NOMO-1 treated with dmso at 0.1 percent for 144 hours (cell line): ENCODE data around the gene AHNAK.
A peak's percentile ranks its signal among the peaks of the same experiment; 100 is the strongest.
"Not testable (repeated sequence)": the region's sequence is repeated elsewhere in the genome, so short reads cannot be mapped to it uniquely, and the experiment has no call there.

Source experiments
- DNase-seq: peaks from one replicate; lab custom pipeline; 2025; ENCODE audit not compliant: unreplicated experiment; lab: John Stamatoyannopoulos, UW

AHNAK gene

DNA sequence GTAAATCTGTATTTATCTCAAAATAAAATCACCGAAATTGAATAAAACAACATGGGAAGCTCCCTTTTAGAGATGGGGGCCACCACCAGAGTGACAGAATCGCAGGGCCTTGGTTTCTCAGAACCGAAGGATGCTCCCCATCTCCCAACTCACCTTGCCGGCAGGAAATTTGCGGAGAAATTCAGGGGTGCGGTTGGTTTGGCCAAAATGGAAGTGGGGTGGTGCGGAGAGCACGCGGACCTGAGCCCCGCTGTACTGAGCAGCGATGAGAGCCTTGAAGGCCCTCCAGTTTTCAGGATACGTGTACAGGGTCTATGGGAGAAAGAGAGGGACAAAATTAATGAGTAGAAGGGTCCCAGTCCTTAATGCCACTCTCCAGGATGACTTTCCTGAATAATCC is 25.8 kb upstream of the AHNAK start:
- no peak for DNase-seq

DNA sequence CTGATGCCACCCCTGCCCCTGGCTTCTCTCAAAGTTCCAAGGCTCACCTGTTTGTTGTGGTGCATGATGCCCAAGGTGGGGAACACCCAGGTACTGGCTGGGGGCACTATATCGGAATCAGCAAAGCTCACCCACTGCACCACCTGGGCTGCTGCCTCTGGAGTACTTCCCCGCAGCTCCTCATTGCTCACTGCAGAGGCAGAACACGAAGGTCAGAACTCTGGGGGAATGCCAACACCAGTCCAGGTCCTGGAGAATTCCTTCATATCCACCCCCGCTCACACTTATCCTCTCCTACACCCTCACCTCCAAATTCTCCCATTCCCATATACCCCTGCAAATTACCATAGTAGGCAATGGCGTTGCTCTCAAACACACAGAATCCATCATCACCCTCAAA is 24.9 kb upstream of the AHNAK start:
- not testable (repeated sequence) for DNase-seq

DNA sequence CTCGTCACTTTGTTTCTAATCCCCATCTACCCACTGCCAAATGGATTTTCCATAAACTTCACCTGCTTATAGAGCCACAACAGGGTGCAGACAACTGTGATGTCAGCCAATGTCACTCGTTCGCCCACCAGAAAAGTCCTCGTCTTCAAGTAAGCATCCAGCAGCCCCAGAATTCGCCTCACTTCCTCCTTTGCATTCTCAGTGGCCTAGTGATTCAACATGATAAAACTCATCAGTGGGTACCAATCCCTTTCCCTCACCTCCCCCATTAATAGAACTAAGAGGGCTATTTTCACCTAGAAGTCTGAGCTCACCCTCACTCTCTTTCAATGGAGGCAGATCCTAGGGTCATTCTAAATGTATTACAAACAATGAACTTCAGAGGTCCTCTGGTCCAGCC is 24.3 kb upstream of the AHNAK start:
- DNase-seq, result not testable (repeated sequence)

DNA sequence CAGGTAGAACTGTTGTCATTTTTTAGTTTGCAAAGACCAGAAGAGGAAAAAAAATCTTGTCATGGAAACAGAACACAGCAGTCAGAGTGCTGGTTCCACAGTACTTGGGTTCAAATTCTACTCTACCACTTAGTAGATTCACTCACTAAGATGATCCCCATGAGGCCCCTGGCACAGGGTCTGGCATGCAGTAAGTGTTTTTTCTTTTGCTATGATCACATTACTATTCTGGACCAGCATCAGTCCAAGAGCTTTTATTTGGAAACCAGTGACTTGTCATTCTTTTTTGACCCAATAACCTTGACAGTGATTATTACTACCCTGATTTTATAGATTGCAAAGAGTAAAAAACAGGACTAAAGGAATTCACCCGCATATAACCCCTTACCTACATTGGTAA is 23.0 kb upstream of the AHNAK start:
- no peak for DNase-seq

DNA sequence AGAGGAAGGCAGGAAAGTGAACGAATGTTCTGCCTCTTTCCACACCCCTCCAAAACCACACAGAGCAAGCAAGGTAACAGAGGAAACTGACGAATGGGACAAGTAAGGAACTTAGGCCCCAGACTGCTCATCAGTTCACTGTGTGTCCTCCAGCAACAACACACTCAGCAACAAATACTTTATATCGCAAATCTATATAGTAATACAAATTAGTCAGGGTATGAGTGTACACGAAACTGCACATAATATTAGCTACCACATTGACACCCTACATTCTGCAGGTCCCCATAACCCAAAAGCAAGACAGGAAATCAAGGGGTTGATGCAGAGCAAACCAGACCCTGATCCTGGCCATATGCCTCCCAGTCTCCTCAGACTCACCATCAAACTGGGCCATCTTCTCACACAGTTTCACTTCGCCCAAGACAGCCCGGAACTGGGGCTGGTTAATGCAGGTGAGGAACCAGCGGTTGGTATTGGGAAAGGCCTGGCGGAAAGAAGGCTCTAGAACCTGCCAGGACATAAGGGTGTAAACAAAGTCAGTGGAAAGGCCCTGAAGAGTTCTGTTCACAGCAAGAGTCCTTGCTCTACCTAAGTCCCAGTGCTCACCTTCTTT is 20.5 kb upstream of the AHNAK start:
- DNase-seq, result no peak

DNA sequence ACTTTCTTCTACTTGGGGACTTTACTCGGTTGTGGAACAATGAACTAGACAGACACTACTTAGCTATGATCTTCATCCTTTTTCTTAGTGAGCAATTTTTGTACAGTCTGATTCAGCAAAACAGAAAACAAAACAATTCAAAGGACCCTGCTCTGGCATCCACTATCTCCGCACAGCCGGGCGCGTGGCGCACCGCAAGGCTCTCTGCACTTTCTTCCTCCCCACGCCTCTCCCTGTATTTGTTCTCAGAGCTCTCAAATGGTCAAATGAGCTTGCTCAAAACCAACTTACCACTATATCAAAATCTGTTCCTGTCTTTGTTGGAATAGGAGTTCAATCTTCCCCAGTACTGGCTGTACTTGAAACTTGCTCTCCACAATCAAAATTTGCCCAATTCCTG is 19.6 kb upstream of the AHNAK start:
- DNase-seq, result no peak

DNA sequence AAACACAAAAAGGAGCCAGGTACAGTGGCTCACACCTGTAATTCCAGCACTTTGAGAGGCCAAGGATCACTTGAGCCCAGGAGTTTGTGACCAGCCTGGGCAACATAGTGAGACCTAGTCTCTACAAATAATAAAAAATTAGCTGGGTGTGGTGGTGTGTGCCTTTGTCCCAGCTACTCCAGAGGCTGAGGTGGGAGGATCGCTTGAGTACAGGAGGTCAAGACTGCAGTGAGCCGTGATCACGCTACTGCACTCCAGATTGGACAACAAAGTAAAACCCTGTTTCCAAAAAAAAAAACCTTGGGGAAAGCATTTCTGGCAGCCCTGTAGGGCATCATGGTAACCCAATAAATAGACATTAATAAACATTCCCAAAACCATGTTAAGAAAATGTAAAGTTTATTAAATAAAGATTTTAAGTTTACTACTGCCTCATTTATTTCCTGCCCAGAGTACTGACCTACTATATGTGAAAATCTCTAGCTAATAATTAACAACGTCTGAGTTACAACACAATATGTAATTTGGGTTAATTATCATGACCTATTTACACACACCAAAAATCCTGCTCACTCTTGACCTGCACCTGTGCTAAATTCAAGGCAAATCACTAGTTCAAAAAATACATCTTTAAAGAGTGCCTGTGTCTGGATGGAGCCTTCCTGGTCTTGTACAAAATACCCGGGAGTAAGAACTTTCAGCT is 18.6 kb upstream of the AHNAK start:
- DNase-seq, result no peak

DNA sequence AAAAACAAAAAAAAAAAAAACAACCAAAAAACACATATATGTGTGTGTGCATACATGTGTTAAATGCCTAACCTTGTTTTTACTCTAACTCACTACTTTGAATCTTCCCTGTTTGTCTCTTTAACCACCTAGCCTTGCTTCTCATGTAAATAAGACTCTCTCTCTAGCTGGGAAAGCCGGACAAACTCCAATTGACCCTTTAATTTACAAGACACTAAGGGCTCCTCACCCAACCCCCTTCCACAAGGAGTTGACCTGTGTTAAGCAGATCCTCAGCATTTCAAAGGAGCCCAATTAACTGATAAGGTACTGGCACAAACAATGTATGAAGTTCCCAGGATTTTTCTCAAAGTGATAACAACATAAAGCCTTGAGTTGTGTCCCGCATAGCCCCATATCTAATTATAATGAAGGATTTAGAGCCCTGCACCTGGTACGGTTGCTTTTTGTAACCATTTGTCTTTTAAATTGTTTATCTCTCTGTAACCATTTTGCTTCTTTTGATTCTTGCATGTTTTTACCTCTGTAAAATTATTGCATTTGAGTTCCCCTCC is 15.1 kb upstream of the AHNAK start:
- not testable (repeated sequence) for DNase-seq

DNA sequence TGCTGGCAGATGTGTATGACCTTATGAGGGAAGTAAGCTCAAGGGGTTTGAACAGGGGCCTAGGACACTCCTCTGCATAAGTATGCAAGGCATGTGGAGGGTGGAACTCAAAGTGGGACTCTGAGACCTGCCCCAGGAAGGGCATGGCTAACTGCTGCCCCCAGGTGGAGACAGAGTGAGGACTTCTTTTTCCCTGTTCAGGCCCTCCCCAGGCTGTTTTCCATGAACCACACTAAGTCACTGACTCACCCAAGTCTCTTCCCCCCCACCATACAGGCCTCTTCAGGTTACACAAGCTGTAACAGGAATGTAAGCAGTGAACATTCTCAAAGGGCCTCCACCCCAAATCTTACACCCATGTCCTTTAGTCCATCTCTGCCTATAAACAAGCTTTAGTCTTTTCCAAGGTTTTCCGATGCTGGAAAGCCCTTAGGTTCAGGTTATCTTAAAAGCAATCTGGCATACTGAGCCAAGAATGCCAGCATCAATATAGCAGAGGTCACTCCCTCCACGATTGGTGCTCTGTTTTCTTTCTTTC is 14.0 kb upstream of the AHNAK start:
- peak; percentile 84 for DNase-seq

DNA sequence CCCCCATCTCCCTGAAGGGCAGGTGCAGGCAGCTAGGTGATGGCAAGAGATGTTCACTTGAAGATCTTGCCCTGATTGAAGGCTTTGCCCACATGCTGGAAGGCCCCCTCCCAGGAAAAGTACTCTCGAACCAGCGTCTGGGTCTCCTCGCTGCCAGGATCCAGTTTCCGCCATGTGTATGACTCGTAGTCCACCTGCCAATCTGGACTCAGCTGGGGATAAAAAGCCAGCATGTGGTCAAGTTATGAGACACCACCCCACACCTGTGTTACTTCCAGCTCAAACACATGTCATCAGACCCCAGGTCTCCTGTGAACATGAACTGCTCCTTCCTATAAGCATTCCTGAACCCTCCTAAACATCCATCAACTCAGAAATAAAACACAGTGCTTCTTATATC is 13.0 kb upstream of the AHNAK start:
- DNase-seq, result not testable (repeated sequence)

DNA sequence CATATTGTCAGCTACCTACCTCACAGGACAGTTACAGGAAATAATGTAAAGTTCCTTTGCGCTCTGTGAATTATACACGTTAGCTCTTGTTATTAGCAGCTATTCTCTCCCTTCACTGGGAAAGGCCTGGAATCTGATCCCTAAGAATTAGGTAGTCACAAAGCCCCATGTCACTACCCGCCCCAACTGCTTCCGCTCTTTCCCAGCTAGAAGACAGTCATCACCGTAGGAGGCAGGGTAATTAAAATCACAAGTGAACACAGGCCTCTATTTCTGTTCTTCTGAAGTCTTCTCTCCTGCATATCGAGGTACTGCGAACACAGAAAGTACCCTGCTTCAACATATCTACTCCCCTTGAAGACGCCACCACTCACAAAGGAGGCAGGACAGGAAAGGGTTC is 12.6 kb upstream of the AHNAK start:
- no peak for DNase-seq

DNA sequence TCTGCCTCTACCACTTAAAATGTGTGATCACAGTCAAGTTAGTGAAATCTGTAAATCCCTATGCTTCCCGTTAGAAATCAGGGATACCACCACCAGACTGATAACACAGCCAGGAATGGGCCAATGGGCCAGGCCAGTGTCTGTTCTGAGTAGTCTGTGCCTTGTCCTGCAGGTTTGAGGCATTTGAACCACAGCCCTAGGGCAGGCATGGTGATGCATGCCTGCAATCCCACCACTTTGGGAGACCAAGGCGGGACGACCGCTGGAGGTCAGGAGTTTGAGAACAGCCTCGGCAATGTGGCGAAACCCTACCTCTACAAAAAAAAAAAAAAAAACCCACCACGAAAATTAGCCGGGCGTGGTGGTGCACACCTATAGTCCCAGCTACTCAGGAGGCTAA is 12.1 kb upstream of the AHNAK start:
- DNase-seq, result no peak

DNA sequence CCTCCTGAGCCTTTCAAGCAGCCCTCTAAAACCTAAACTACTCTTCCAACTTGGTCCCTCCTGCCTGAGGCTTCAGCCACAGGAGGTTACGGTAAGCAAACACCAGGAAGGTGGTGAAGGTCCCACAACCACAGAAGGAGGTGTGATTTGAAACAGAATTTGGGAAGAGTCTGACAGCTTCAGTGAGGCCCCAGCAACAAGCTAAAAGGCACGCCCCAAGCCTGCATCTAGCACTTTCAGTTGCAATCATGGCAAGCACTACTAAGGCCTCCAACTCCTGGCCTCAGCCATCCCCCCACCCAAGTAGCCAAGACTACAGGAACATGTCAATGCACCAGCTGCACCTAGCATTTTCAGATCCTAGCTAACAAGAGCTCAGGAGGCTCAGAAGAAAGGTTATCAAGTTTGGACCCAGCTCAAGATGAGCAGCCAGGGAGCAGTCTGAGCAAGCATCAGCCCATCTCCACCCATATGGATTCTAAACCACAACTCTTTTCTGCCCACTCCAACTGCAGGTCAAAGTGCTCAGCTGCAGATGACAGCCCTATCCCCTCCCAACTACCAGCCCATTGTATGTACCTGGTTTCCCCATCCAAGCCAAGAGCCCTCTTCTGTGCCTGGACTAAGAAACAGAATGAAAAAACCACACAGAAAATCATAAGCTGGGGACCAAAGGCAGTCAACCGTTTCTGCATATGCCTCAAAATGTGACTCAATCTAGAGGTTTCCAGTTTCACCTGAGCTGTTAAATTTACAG is 10.4 kb upstream of the AHNAK start:
- DNase-seq, result peak; percentile 20

DNA sequence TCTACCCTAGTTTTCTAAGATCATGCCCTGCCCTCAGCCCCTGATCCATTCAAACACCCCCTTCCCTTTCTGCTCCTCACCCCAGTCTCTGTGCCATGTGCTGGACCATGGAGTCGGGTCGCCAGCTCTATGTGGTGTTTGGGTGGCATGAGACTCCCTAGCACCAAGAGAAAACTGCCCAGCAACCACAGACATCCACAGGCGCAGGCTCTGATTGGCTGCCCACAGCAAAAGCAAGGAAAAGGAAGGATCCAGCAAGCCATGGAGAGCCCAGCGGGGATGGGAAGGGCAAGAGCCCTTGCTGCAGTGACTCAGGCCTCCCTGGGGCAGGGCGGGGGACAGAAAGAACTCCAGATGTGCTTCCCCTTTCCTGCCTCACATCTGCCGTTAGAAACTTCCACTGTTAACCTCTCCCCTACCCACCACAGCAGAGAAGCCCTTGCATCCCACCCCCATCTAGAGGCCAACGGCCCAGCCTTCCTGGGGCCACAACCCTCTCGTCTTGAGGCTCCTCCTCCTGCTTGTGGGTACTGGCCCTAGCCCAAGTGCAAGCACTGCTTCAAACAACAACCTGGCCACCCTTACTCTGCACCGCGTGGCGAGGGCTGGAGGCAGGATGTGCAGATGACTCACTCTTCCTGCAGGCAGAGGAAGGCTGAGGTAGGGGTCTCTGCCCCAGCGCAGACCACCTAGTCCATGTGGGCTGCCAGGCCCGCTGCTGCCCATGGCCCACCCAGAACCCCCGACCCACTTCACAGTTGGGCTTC is 9.7 kb upstream of the AHNAK start:
- peak; percentile 96 for DNase-seq

DNA sequence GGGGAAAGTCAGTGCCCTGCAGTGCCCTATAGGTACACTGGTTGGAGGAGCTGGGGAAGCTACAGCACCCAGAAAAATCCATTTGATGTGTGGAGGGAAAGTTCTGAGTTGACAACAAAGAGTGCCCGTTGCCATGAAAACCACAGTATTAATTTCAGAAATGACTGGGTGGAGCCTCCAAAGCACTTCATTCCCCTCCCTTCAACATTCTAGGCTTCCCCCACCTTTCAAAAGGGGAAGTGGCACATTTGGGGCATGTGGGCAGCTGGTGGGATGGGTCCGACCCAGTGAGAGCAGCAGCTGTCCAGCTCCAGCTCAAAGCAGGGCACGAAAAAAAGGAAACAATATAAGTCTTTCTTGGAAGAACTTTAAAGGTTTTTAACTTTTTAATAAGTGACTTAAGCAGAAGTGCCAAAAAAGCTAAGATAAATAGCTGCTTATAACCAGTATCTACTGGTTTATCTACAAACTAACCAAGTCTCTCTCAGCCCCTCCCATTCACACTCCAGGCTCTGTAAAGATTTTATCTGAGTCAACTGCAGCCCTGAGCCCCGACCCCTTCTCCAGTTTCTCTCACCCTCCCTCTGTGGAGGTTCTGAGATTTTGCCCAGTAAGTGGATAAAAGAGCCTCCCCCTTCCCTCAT is 9.0 kb upstream of the AHNAK start:
- peak; percentile 86 for DNase-seq

DNA sequence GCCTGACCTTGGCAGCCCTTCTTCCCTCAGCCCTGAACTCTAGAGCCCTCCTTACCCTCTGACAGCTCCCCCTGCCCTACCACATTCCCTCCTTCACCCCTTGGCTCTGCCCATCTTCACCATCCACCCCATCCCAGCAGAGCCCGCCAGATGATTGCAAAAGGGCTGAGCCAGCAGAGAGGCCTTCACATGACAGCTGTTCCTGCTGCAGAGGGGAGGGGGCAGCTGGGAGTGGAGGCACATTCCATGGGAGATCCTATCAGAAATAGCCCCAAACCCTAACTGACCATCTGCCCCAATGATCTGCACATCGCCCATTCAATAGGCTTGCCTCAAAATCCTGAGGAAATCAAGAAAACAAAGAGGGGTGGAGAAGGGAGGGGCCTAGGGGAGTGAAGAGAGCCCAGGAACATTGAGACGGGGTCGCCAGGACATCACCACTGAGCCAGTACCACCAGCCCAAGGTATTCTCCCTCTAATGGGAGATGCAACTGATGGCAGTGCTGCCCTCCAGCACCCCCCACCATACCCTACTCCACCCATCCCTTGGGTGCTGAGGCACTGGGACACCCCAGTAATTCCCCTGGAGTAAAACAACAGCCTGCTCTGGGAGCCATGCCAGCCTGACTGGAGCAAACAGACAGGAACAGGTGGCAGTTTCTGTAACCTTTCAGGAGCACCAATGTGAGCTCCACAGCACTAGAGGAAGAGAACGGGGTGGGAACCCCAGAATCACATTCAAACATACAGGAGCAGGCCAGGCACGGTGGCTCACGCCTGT is 8.0 kb upstream of the AHNAK start:
- DNase-seq, result no peak

DNA sequence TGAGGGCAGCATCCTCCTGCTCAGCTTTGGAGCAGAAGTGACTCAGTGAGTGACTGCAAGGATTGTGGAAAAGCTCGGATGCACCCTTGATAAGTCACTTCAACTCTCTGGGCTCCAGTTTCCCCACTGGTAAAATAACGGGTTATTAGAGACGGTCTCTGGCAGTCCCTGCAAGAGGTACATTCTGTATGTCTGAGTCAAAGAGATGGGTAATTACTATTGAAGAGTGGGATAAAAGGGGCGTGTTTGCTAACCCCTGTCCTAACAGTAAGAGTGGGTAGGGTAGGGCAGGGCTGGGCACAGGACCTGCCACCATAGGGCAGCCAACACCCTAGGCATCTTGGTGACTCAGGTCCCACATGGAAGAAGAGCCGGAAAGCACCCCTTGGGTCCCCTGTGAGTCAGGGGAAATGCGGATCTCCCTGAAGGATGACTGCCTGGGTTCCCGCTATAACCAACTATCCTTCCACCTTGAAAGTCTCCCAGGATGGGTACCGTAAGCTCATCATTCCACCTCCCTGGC is 7.3 kb upstream of the AHNAK start:
- DNase-seq, result no peak

DNA sequence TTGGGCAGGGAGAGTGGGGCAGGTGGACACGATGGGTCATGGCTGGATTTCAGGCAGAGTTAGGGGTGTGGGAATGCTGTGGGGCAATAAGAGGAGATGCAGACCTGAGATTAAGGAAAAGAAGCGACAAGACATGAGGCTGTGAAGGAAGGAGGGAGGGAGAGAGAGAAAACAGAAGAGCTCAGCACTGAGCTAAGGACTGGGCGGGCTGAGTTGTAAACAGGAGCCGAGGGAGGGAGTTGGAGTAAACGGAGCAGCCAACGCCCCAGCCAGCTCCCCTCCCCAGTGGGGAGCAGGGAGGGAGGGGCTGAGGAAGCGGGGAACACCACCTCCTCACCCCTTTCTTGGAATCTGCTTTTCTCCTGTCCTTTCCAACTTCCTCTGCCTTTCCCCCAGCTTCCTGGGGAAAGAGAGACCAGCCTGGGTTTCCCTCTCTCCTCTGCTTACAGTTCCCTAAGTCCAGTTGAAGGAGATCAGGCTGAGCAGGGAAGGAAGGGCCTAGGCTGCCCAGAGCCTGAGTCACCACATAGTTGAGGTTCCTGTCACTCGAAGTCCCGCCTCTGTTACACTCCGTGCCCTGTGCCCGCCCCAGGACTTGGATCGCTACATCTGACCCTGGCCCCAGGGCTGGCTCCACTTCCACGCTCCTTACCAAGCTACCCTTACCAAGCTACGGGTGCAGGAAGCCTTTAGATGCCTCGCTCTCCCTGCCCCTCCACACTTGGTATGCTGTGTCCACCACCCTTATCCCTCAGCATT is 6.7 kb upstream of the AHNAK start:
- peak; percentile 86 for DNase-seq
